ENCODE measurements around the gene SH3PXD2A.

- no peak for TF ChIP-seq CTCF (conservative IDR thresholded peaks at IDR 0.05; ENCODE audit: low read depth in 2 of 2)
- TF ChIP-seq EZH2 (IDR thresholded peaks at IDR 0.05; ENCODE audit: low read depth, unreplicated experiment) = no peak
- TF ChIP-seq, protein P1, sequence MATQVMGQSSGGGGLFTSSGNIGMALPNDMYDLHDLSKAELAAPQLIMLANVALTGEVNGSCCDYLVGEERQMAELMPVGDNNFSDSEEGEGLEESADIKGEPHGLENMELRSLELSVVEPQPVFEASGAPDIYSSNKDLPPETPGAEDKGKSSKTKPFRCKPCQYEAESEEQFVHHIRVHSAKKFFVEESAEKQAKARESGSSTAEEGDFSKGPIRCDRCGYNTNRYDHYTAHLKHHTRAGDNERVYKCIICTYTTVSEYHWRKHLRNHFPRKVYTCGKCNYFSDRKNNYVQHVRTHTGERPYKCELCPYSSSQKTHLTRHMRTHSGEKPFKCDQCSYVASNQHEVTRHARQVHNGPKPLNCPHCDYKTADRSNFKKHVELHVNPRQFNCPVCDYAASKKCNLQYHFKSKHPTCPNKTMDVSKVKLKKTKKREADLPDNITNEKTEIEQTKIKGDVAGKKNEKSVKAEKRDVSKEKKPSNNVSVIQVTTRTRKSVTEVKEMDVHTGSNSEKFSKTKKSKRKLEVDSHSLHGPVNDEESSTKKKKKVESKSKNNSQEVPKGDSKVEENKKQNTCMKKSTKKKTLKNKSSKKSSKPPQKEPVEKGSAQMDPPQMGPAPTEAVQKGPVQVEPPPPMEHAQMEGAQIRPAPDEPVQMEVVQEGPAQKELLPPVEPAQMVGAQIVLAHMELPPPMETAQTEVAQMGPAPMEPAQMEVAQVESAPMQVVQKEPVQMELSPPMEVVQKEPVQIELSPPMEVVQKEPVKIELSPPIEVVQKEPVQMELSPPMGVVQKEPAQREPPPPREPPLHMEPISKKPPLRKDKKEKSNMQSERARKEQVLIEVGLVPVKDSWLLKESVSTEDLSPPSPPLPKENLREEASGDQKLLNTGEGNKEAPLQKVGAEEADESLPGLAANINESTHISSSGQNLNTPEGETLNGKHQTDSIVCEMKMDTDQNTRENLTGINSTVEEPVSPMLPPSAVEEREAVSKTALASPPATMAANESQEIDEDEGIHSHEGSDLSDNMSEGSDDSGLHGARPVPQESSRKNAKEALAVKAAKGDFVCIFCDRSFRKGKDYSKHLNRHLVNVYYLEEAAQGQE (IDR thresholded peaks at IDR 0.05; ENCODE audit: unreplicated experiment) = no peak
- TF ChIP-seq CREB1 (CRISPR knock-in tag; IDR thresholded peaks at IDR 0.05; ENCODE audit: low read depth) = no peak
- no peak for TF ChIP-seq POLR2AphosphoS5 (IDR thresholded peaks at IDR 0.05; ENCODE audit: low read depth)
- TF ChIP-seq EZH2phosphoT487 (IDR thresholded peaks at IDR 0.05; ENCODE audit: unreplicated experiment) = no peak
- no peak for TF ChIP-seq ZNF331 (CRISPR knock-in tag; IDR thresholded peaks at IDR 0.05; ENCODE audit: low read depth)
- TF ChIP-seq STAT1 (IDR thresholded peaks at IDR 0.05; ENCODE audit: unreplicated experiment) = no peak
- TF ChIP-seq, protein P2, sequence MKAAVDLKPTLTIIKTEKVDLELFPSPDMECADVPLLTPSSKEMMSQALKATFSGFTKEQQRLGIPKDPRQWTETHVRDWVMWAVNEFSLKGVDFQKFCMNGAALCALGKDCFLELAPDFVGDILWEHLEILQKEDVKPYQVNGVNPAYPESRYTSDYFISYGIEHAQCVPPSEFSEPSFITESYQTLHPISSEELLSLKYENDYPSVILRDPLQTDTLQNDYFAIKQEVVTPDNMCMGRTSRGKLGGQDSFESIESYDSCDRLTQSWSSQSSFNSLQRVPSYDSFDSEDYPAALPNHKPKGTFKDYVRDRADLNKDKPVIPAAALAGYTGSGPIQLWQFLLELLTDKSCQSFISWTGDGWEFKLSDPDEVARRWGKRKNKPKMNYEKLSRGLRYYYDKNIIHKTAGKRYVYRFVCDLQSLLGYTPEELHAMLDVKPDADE (IDR thresholded peaks at IDR 0.05) = no peak
These were observed 114.8 kb downstream of the SH3PXD2A start for GRCh38 chr10:103740611-103741010.
